DND-41 (cell line): ENCODE data around the gene CYFIP2.
A peak's percentile ranks its signal among the peaks of the same experiment; 100 is the strongest.

Source experiments
- ATAC-seq: fragments of 200-7000 bp; cut with Tn5 transposase; 3 replicates; pipeline ENCODE4 v1.9.1; 2021; ENCODE audit warnings: low read depth; ENCODE audit not compliant: insufficient read depth
- DNase-seq: peaks from one replicate; pipeline ENCODE4 v3.0.0-alpha.2; 2020
- H2AFZ ChIP-seq: 2 replicates; pipeline ENCODE4 v1.6.0; 2012; ENCODE audit warnings: low read depth, low read length
- H3K27ac ChIP-seq: 2 replicates; pipeline ENCODE4 v1.5.1; 2012; ENCODE audit warnings: low read length, inconsistent platforms
- H3K27me3 ChIP-seq: fragments of 200-600 bp; sonication (generic); 2 replicates; pipeline ENCODE4 v1.6.0; 2012; ENCODE audit warnings: low read length, mild to moderate bottlenecking, inconsistent platforms; ENCODE audit not compliant: insufficient read depth, poor library complexity
- H3K36me3 ChIP-seq: 2 replicates; pipeline ENCODE4 v1.5.1; 2012; ENCODE audit warnings: low read length, inconsistent platforms; ENCODE audit not compliant: insufficient read depth
- H3K4me1 ChIP-seq: 2 replicates; pipeline ENCODE4 v1.5.1; 2012; ENCODE audit warnings: mild to moderate bottlenecking, low read length; ENCODE audit not compliant: insufficient read depth
- H3K4me2 ChIP-seq: 2 replicates; pipeline ENCODE4 v1.6.0; 2012; ENCODE audit warnings: mild to moderate bottlenecking, moderate library complexity, low read length, inconsistent platforms; ENCODE audit not compliant: insufficient read depth
- H3K4me3 ChIP-seq, 2 experiments: fragments of 200-600 bp in 1 of 2; shearing (Covaris generic) in 1 of 2; 2 replicates each; pipeline ENCODE4 v1.5.1; 2012 to 2016; ENCODE audit warnings: inconsistent platforms in 2 of 2, low read length in 2 of 2, mild to moderate bottlenecking in 2 of 2, low read depth in 1 of 2, moderate library complexity in 1 of 2
- H3K79me2 ChIP-seq: 2 replicates; pipeline ENCODE4 v1.6.0; 2012; ENCODE audit warnings: low read length, inconsistent platforms; ENCODE audit not compliant: insufficient read depth
- H3K9ac ChIP-seq: 2 replicates; pipeline ENCODE4 v1.6.0; 2012; ENCODE audit warnings: low read depth, mild to moderate bottlenecking, inconsistent platforms, low read length, moderate library complexity
- H3K9me3 ChIP-seq: 2 replicates; pipeline ENCODE4 v1.5.1; 2012; ENCODE audit warnings: low read length, moderate library complexity, mild to moderate bottlenecking, inconsistent platforms; ENCODE audit not compliant: insufficient read depth, severe bottlenecking
- H4K20me1 ChIP-seq: 2 replicates; pipeline ENCODE4 v1.6.0; 2012; ENCODE audit warnings: low read length; ENCODE audit not compliant: insufficient read depth
- EZH2 ChIP-seq: IDR thresholded peaks from 3 replicates; pipeline ENCODE4 v1.6.1; 2012; ENCODE audit warnings: borderline replicate concordance, low read depth, mild to moderate bottlenecking, moderate library complexity, low read length, inconsistent platforms; ENCODE audit not compliant: severe bottlenecking
- TF ChIP-seq, protein P1 (sequence below): IDR thresholded peaks from 2 replicates; pipeline ENCODE4 v1.5.1; 2012; ENCODE audit warnings: borderline replicate concordance, low read length, moderate library complexity, mild to moderate bottlenecking; ENCODE audit not compliant: poor library complexity, severe bottlenecking; ENCODE audit errors: extremely low read depth

The CYFIP2 gene

DNA sequence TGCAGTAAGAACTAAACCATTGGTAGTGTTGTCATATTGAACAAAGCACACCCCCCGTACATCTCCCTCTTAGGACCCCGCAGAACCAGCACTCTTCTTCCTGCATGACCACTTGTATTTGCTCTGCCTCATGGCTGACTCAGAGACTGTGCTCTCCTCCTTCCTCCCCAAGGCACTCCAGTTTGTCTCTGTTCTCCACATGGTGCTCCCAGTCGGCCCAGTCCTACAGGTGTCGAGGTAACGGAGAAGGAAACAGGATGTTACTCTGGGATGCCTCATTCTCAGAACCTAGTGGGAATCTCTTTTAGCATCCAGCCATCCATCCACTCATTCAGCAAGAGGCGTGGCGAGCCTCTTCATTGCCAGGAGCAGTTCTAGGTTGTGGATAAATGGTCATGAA, 97.1 kb downstream of the CYFIP2 start:
- Histone ChIP-seq H3K27ac (no peak overlapping the region), H4K20me1 (no peaks in the 10 kb centered on the region), H3K27me3 (no peaks in the 10 kb centered on the region), H3K4me3 (no peak overlapping the region), H3K36me3 (peaks cover 98% of the 10 kb centered on the region), H2AFZ (no peak overlapping the region), H3K79me2 (no peaks in the 10 kb centered on the region), H3K4me2 (no peak overlapping the region), H3K9me3 (no peaks in the 10 kb centered on the region), H3K9ac (no peak overlapping the region), H3K4me1 (no peaks in the 10 kb centered on the region)
- ATAC-seq (no peak), DNase-seq (no peak)
- TF ChIP-seq, protein P1, sequence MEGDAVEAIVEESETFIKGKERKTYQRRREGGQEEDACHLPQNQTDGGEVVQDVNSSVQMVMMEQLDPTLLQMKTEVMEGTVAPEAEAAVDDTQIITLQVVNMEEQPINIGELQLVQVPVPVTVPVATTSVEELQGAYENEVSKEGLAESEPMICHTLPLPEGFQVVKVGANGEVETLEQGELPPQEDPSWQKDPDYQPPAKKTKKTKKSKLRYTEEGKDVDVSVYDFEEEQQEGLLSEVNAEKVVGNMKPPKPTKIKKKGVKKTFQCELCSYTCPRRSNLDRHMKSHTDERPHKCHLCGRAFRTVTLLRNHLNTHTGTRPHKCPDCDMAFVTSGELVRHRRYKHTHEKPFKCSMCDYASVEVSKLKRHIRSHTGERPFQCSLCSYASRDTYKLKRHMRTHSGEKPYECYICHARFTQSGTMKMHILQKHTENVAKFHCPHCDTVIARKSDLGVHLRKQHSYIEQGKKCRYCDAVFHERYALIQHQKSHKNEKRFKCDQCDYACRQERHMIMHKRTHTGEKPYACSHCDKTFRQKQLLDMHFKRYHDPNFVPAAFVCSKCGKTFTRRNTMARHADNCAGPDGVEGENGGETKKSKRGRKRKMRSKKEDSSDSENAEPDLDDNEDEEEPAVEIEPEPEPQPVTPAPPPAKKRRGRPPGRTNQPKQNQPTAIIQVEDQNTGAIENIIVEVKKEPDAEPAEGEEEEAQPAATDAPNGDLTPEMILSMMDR, result no peak
- no peak for TF ChIP-seq EZH2

DNA sequence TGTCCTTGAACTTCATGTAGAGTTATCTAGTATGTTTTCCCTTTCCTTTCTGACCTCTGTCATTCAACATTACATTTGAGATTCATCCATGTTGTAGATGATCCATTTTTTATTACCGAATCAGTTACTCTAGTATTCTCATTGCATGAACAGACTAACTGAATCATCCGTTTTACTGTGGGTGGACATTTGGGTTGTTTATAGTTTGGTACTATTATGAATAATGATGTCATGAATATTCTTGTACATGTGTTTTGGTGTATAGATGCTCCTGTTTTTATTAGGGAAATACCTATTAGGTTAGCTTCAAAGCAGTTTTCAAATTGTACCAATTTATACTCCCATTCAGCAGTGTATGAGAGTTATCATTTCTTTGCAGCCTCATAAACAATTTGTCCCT, 99.8 kb downstream of the CYFIP2 start:
- Histone ChIP-seq H3K27me3 (no peaks in the 10 kb centered on the region), H4K20me1 (no peaks in the 10 kb centered on the region), H3K4me2 (no peak overlapping the region), H2AFZ (no peak overlapping the region), H3K4me3 (no peak overlapping the region), H3K9me3 (no peaks in the 10 kb centered on the region), H3K27ac (no peak overlapping the region), H3K9ac (no peak overlapping the region), H3K36me3 (peaks cover 97% of the 10 kb centered on the region), H3K4me1 (no peaks in the 10 kb centered on the region), H3K79me2 (no peaks in the 10 kb centered on the region)
- DNase-seq (no peak), ATAC-seq (no peak)
- TF ChIP-seq, protein P1, result no peak
- TF ChIP-seq EZH2, result no peak

DNA sequence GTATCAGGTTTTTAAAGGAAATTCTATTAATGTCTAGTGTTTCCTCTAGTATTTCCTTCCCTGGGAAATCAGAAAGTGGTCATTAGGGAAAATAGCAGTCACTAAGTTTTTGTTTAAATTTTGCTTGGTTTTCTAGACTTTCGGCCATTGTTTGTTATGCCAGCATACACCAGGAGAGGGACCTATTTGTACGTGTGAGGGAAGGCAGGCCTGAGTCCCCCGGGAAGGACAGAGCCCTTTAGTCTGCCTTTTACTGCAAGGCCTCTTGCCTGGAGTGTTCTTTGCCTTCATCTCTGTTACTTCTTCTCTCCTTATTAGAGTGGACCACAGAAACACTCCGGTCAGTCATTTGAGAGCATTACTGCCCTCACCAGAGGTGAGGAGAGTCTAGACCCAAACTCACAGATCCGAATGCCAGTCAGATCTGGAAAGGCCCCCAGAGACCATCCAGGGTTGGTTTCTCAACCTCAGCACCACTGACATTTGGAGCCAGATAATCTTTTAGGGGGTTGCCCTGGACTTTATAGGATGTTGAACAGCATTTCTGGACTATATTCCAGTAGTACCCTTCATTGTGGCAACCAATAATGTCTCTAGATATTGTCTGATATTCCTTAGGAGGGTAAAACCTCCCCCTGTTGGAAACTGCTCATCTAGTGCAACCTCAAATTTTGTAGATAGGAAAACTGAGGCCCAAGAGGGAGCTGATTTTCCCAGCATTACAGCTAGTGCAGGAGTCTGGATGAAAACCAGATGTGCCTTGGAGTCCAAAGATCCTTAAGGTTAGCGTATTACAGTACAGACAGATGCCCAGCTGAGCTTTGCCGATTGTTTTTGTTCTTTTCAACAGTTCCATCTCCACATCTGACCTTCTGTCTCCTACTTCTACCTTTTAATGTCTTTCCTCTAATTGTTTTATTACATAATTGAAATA, 101.1 kb downstream of the CYFIP2 start:
- no peak overlapping the region for H3K27ac ChIP-seq
- H3K36me3 ChIP-seq, result peaks cover 97% of the 10 kb centered on the region
- H3K4me2 ChIP-seq, result no peak overlapping the region
- no peak overlapping the region for H3K4me3 ChIP-seq
- ATAC-seq (no peak), DNase-seq (no peak)
- no peak overlapping the region for H3K9ac ChIP-seq
- H3K9me3 ChIP-seq, result no peaks in the 10 kb centered on the region
- TF ChIP-seq, protein P1, result peak; percentile 27
- no peak for TF ChIP-seq EZH2
- no peaks in the 10 kb centered on the region for H3K27me3 ChIP-seq
- no peak overlapping the region for H2AFZ ChIP-seq
- H3K79me2 ChIP-seq, result no peaks in the 10 kb centered on the region
- no peaks in the 10 kb centered on the region for H3K4me1 ChIP-seq
- no peaks in the 10 kb centered on the region for H4K20me1 ChIP-seq
